HepG2 (cell line): ENCODE measurements around the gene ZNF181. TPM values are rescaled to one million over a fixed set of nuclear protein-coding genes. Genes with fewer than 3 reads are reported as not detected.

Experiments
- ATAC-seq: fragments of 200-7000 bp; cut with Tn5 transposase; 3 replicates; pipeline ENCODE4 v1.9.1; 2020; ENCODE audit warnings: mild to moderate bottlenecking, moderate library complexity
- BruUV-seq: library from RNA; stranded (reverse); fragments of 400-500 nt; replicated peaks from 2 replicates; lab custom pipeline; 2021; lab: Mats Ljungman, UMichigan
- CTCF ChIA-PET: fragments of 300-600 bp; formaldehyde crosslinking; extraction: SDS; loops from one replicate; lab custom pipeline; 2021; ENCODE audit warnings: low total read pairs, inconsistent platforms, low intra/inter-chr PET ratio; lab: Yijun Ruan, JAX
- POLR2A ChIA-PET: fragments of 350-600 bp; sonication (Branson Sonifier 250); formaldehyde crosslinking; loops from one replicate; lab custom pipeline; 2020; ENCODE audit warnings: antibody characterized with exemption, inconsistent platforms; lab: Yijun Ruan, JAX
- DNase-seq: peaks from one replicate; pipeline ENCODE4 v3.0.0-alpha.2; 2015; ENCODE audit warnings: low spot score
- FAIRE-seq: peaks from 3 replicates; lab custom pipeline; 2011; peaks lifted over from hg19 to GRCh38; lab: Jason Lieb, UNC
- H2AFZ ChIP-seq: one replicate; pipeline ENCODE4 v1.6.1; 2011; ENCODE audit warnings: low read length, inconsistent platforms
- H3K27ac ChIP-seq: fragments of 300-600 bp; 3 replicates; pipeline ENCODE4 v1.8.0; 2011; ENCODE audit warnings: mixed run types, mild to moderate bottlenecking, mixed read lengths, low read length, inconsistent platforms; ENCODE audit not compliant: insufficient read depth; ENCODE audit errors: extremely low read length
- H3K27me3 ChIP-seq, 2 experiments: fragments of 200-600 bp in 1 of 2; 2 replicates in 1 of 2; 3 replicates in 1 of 2; pipeline versions ENCODE4 v1.6.0 to v1.8.0; 2011; ENCODE audit warnings: low read length in 2 of 2, mild to moderate bottlenecking in 2 of 2, moderate library complexity in 2 of 2, inconsistent platforms in 1 of 2; ENCODE audit not compliant: insufficient read depth in 2 of 2, control insufficient read depth in 1 of 2
- H3K36me3 ChIP-seq, 2 experiments: fragments of 200-600 bp in 1 of 2; replicated peaks in 1 of 2; 2 replicates in 1 of 2; 3 replicates in 1 of 2; pipeline versions ENCODE4 v1.5.1 to v1.8.0; 2011; ENCODE audit warnings: low read length in 2 of 2, inconsistent platforms in 1 of 2; ENCODE audit not compliant: insufficient read depth in 2 of 2, control insufficient read depth in 1 of 2
- H3K4me1 ChIP-seq: 2 replicates; pipeline ENCODE4 v1.5.1; 2012; ENCODE audit warnings: low read length, inconsistent platforms; ENCODE audit not compliant: insufficient read depth
- H3K4me2 ChIP-seq: 2 replicates; pipeline ENCODE4 v1.6.0; 2011; ENCODE audit warnings: low read depth, low read length, inconsistent platforms
- H3K4me3 ChIP-seq, 3 experiments: fragments of 200-600 bp in 1 of 3; sonication (generic), shearing (Covaris generic) in 1 of 3; replicated peaks in 1 of 3; 2 replicates each; pipeline ENCODE4 v1.5.1; 2011 to 2016; ENCODE audit warnings: low read length in 3 of 3, inconsistent platforms in 2 of 3, low read depth in 2 of 3, mild to moderate bottlenecking in 2 of 3, control low read depth in 1 of 3, mixed read lengths in 1 of 3; ENCODE audit not compliant: insufficient read depth in 1 of 3
- H3K79me2 ChIP-seq: one replicate; pipeline ENCODE4 v1.6.1; 2011; ENCODE audit warnings: low read length, inconsistent platforms; ENCODE audit not compliant: insufficient read depth
- H3K9ac ChIP-seq: 2 replicates; pipeline ENCODE4 v1.6.0; 2011; ENCODE audit warnings: mild to moderate bottlenecking, low read depth, low read length, inconsistent platforms; ENCODE audit not compliant: insufficient read depth
- H3K9me3 ChIP-seq: 2 replicates; pipeline ENCODE4 v1.5.1; 2012; ENCODE audit warnings: mild to moderate bottlenecking, low read length
- H4K20me1 ChIP-seq: 2 replicates; pipeline ENCODE4 v1.6.0; 2011; ENCODE audit warnings: inconsistent platforms, mild to moderate bottlenecking, low read length, moderate library complexity; ENCODE audit not compliant: insufficient read depth
- FOXC1 ChIP-seq: sonication (generic); formaldehyde crosslinking; IDR thresholded peaks from 2 replicates; pipeline ENCODE4 v1.8.0; 2022; ENCODE audit warnings: mild to moderate bottlenecking, missing genetic modification reagents, borderline replicate concordance
- FOXO1 ChIP-seq: sonication (generic); formaldehyde crosslinking; IDR thresholded peaks from 2 replicates; pipeline ENCODE4 v1.4.0; 2020; ENCODE audit warnings: missing genetic modification reagents
- ZNF160 ChIP-seq: sonication (generic); formaldehyde crosslinking; IDR thresholded peaks from 2 replicates; pipeline ENCODE4 v1.8.0; 2022; ENCODE audit warnings: mild to moderate bottlenecking, inconsistent platforms, missing genetic modification reagents
- ZNF703 ChIP-seq: sonication (generic); formaldehyde crosslinking; IDR thresholded peaks from 2 replicates; pipeline ENCODE4 v1.5.1; 2020; ENCODE audit warnings: missing genetic modification reagents, mild to moderate bottlenecking, moderate library complexity, borderline replicate concordance
- ZNF766 ChIP-seq: sonication (generic); formaldehyde crosslinking; IDR thresholded peaks from 2 replicates; pipeline ENCODE4 v1.5.0; 2020; ENCODE audit warnings: missing genetic modification reagents, borderline replicate concordance
- ZSCAN30 ChIP-seq: sonication (generic); formaldehyde crosslinking; IDR thresholded peaks from 2 replicates; pipeline ENCODE4 v1.5.0; 2020; ENCODE audit warnings: mild to moderate bottlenecking, missing genetic modification reagents
- WGBS: methylation state at CpG from one replicate; pipeline ENCODE4 v1.1.6; 2017; ENCODE audit warnings: low lambda C conversion rate; 5-methylcytosine and 5-hydroxymethylcytosine counted together
- in situ Hi-C: cut with HindIII; loops from 2 replicates; pipeline ENCODE4 v1.10.0; 2017; ENCODE audit warnings: low pct_unique_long_range_greater_than_20kb; ENCODE audit not compliant: extremely low pct_ligation_motif_present
- intact Hi-C: fragments of 100-400 bp; cut with micrococcal nuclease; formaldehyde crosslinking; loops from one replicate; pipeline ENCODE4 v1.10.0; 2022; ENCODE audit not compliant: unreplicated experiment
- polyA plus RNA-seq, 8 experiments: library from polyadenylated mRNA; depleted of rRNA in 3 of 8; stranded (reverse) in 7 of 8; unstranded in 1 of 8; fragments of >200 nt; fragmentation: Illumina TruSeq in 4 of 8; extraction: Trizol in 4 of 8; gene quantifications; 2 replicates each; pipeline versions ENCODE4 v1.2.1 to v1.2.3, GENCODE V29; 2011 to 2016; ENCODE audit warnings: low read depth in 4 of 8, missing spikeins in 1 of 8, mixed read lengths in 1 of 8; ENCODE audit not compliant: insufficient read depth in 1 of 8
- total RNA-seq, 5 experiments: library from RNA; depleted of rRNA; stranded (reverse); fragments of >200 nt; fragmentation: Illumina TruSeq; extraction: Trizol; gene quantifications; 2 replicates each; pipeline ENCODE4 v1.2.3, GENCODE V29; 2016; ENCODE audit warnings: low read depth in 1 of 5
- TF ChIP-seq, protein P1 (sequence below): sonication (generic); formaldehyde crosslinking; IDR thresholded peaks from 2 replicates; pipeline ENCODE4 v1.8.1; 2023; ENCODE audit warnings: mild to moderate bottlenecking, moderate library complexity, missing genetic modification reagents
- TF ChIP-seq, protein P2 (sequence below): sonication (generic); formaldehyde crosslinking; IDR thresholded peaks from 2 replicates; pipeline ENCODE4 v1.4.0; 2020; ENCODE audit warnings: missing genetic modification reagents
- TF ChIP-seq, protein P3 (sequence below): sonication (generic); formaldehyde crosslinking; IDR thresholded peaks from 2 replicates; pipeline ENCODE4 v1.5.1; 2020; ENCODE audit warnings: missing genetic modification reagents, mild to moderate bottlenecking, borderline replicate concordance
- TF ChIP-seq, protein P4 (sequence below): sonication (generic); formaldehyde crosslinking; IDR thresholded peaks from 2 replicates; pipeline ENCODE4 v1.4.0; 2020; ENCODE audit warnings: missing genetic modification reagents

ZNF181 gene
- total and polyA plus RNA-seq, 2 of the 13 experiments (the other 11 are each of a cell fraction or from before 2014, with no cell fraction given), result 10.6 to 15.5 TPM

DNA sequence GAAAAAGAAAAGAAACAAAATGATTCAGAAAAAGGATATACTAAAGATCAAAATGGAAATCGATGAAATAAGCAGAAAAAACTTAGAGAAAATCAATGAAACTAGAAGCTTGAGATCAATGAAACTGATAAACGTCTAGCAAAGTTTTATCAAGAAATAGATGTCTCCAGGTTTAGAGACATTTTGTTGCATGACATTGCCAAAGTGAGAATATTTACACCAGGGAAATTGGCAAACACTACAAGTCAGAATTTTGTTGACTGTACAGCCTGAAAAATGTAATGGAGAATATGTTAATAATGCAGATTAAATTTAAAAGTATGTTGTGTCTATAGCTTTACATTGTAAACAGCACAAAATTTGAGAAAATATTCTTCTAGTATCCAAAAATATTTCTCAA is 44.3 kb downstream of the ZNF181 start (continued):
- TF ChIP-seq, protein P1, sequence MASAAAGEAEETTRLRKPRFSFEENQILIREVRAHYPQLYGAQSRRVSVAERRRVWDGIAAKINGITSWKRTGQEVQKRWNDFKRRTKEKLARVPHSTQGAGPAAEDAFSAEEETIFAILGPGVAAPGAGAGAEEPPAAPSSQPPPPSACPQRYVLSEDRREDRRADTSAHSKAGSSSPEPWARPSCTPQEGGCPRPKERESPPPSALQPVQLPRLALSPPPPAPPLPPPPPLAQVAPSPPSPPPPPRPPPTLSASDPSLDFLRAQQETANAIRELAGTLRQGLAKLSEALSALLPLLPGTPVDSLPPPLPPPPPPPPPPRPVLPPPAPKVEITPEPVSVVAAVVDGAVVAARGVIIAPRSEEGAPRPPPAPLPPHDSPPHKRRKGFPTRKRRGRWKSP (CRISPR knock-in tag), result no peak
- no peak for TF ChIP-seq ZSCAN30
- TF ChIP-seq, protein P2, sequence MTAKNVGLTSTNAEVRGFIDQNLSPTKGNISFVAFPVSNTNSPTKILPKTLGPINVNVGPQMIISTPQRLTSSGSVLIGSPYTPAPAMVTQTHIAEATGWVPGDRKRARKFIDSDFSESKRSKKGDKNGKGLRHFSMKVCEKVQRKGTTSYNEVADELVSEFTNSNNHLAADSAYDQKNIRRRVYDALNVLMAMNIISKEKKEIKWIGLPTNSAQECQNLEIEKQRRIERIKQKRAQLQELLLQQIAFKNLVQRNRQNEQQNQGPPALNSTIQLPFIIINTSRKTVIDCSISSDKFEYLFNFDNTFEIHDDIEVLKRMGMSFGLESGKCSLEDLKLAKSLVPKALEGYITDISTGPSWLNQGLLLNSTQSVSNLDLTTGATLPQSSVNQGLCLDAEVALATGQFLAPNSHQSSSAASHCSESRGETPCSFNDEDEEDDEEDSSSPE (CRISPR knock-in tag), result no peak

DNA sequence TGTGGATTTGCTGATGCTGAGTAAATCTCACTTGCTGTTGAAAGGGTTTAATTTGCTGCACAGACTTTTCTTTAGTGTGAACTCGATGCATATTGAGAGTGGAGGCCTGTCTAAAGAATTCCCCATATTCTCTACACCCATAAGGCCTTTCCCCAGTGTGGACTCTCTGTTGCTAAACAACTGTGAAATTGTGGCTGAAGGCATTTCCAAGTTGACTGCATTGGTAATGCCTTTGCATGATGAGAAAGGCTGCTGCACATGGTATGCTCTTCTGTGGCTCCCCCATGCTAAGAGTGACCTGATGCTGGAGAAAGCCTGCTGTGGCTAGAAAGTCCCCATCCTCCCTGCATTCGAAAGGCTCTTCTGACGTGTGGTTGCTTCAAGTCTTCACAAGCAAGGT is 45.6 kb downstream of the ZNF181 start:
- Histone ChIP-seq H3K27ac (no peak overlapping the region), H3K27me3 (peaks cover 0 to under 1% of the 10 kb centered on the region in 2 experiments; a peak in 1 of 5 replicates), H3K4me3 (no peak overlapping the region), H3K4me1 (no peaks in the 10 kb centered on the region), H3K4me2 (no peak overlapping the region), H3K9ac (no peak overlapping the region), H4K20me1 (no peaks in the 10 kb centered on the region), H3K36me3 (no peaks in the 10 kb centered on the region), H2AFZ (no peak overlapping the region), H3K79me2 (no peaks in the 10 kb centered on the region), H3K9me3 (no peaks in the 10 kb centered on the region)
- no peak for ATAC-seq
- TF ChIP-seq, protein P3, sequence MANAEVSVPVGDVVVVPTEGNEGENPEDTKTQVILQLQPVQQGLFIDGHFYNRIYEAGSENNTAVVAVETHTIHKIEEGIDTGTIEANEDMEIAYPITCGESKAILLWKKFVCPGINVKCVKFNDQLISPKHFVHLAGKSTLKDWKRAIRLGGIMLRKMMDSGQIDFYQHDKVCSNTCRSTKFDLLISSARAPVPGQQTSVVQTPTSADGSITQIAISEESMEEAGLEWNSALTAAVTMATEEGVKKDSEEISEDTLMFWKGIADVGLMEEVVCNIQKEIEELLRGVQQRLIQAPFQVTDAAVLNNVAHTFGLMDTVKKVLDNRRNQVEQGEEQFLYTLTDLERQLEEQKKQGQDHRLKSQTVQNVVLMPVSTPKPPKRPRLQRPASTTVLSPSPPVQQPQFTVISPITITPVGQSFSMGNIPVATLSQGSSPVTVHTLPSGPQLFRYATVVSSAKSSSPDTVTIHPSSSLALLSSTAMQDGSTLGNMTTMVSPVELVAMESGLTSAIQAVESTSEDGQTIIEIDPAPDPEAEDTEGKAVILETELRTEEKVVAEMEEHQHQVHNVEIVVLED (CRISPR knock-in tag), result no peak
- no peak for TF ChIP-seq ZNF160 (CRISPR knock-in tag)
- no peak for TF ChIP-seq ZNF703 (CRISPR knock-in tag)
- TF ChIP-seq, protein P4, sequence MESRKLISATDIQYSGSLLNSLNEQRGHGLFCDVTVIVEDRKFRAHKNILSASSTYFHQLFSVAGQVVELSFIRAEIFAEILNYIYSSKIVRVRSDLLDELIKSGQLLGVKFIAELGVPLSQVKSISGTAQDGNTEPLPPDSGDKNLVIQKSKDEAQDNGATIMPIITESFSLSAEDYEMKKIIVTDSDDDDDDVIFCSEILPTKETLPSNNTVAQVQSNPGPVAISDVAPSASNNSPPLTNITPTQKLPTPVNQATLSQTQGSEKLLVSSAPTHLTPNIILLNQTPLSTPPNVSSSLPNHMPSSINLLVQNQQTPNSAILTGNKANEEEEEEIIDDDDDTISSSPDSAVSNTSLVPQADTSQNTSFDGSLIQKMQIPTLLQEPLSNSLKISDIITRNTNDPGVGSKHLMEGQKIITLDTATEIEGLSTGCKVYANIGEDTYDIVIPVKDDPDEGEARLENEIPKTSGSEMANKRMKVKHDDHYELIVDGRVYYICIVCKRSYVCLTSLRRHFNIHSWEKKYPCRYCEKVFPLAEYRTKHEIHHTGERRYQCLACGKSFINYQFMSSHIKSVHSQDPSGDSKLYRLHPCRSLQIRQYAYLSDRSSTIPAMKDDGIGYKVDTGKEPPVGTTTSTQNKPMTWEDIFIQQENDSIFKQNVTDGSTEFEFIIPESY, result no peak
- TF ChIP-seq ZNF766 (CRISPR knock-in tag), result no peak
- no peak for TF ChIP-seq FOXO1 (CRISPR knock-in tag)
- TF ChIP-seq FOXC1 (CRISPR knock-in tag), result no peak
- no TSS peak for BruUV-seq
- DNase-seq, result no peak
- in situ Hi-C loops, result loop anchor here (10.0 kb wide), 1 partner anchor 115 kb away; no protein-coding TSS in a partner anchor
- CTCF ChIA-PET, result no interaction called here
- whole genome bisulfite sequencing, result 17% methylated on average over 3 of the region's 3 CpGs
- POLR2A ChIA-PET, result no interaction called here
- FAIRE-seq, result no peak
- intact Hi-C loops, result loop anchor here (10.0 kb wide), 1 partner anchor 1755 kb away; no protein-coding TSS in a partner anchor
